Pons (tissue), 1 donor: ENCODE measurements around the gene PPBP.

Experiments
- DNase-seq: peaks from one replicate; pipeline ENCODE4 v3.0.0-alpha.2; 2016; ENCODE audit warnings: low spot score

The PPBP gene, protein sequence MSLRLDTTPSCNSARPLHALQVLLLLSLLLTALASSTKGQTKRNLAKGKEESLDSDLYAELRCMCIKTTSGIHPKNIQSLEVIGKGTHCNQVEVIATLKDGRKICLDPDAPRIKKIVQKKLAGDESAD

GRCh38 chr4:73988061-73988460 lies at the start of gene PPBP:
TSS of gene PPBP (minus strand) at chr4:73988190. CDS start at chr4:73988103, 87 bp downstream.
- DNase-seq = no peak

GRCh38 chr4:74037076-74037955 lies 49.3 kb upstream of the PPBP start:
- DNase-seq = no peak

- no peak for DNase-seq
Measured at GRCh38 chr4:74033739-74034138, 45.7 kb upstream of the PPBP start.

- DNase-seq = no peak
Measured at GRCh38 chr4:74032064-74032463, 44.1 kb upstream of the PPBP start.

- no peak for DNase-seq
Measured at GRCh38 chr4:74031576-74031975, 43.6 kb upstream of the PPBP start.

- DNase-seq = no peak
Measured at GRCh38 chr4:74030285-74030684, 42.3 kb upstream of the PPBP start.

DNA sequence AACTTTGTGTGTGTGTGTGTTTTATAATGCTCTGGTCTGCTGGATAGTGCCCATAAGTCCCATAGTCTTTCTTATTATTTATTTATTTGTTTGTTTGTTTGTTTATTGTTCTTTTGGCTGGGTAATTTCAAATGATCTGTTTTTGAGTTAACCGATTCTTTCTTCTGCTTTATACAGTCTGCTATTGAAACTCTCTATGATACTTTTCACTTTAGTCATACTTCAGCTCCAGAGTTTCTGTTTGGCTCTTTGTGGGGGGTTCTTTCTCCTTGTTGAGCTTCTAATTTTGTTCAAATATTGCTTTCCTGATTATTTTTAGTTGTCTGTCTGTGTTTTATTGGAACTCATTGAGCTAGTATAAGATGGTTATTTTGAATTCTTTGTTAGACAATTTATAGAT lies 40.5 kb upstream of the PPBP start:
- no peak for DNase-seq

- DNase-seq = no peak
Measured at GRCh38 chr4:74023709-74024108, 35.7 kb upstream of the PPBP start.

- no peak for DNase-seq
Measured at GRCh38 chr4:74021601-74022000, 33.6 kb upstream of the PPBP start.

DNA sequence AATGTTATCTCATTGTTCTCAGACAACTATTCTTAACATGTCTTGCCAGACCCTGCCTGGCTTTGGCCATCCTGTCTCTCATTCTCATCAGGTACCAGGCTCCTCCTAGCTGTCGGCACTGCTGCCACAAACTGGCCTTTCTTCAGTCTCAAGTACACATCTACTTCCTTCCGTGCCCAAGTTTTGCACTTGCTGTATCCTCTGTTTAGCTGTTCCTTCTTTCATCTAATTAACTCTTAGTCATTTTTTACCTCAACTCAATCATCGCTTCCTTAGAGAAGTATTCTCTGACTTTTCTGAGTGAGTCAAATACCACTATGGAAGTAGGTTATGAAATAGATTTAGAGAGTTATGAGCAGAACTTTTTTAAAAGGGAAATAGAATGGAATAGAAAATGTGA lies 30.8 kb upstream of the PPBP start:
- no peak for DNase-seq

- DNase-seq = no peak
Measured at GRCh38 chr4:74018116-74018515, 30.1 kb upstream of the PPBP start.

- DNase-seq = no peak
Measured at GRCh38 chr4:74016068-74016467, 28.1 kb upstream of the PPBP start.

DNA sequence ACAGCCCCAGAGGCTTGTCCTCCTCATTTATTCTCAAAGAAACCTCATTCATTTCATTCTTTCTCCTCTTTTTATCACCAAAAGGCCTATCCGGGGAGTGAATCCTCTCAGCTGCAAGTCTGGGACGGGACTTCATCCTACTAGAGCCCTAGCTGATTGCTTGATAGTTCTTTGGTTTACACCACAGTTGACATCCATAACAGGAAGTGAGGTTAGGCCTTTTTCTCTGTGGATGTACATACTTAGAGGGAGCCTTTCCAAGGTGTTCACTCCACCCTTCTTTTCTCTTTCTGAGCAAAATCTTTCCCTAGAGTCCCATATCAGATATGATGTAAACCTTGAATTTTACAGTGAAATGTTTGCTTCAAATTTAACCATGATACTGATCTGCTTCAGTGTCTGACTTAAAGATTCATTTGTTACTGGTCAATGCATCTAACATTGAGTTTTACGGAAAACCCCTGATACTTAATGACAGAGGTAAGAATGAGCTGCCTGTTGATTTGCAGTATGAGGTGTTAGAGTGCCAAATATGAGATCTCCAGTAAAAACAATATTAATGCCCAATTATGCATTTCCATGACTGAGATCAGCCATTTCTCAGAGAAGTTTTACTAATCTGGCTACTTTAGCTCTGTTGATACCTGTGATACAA lies 27.3 kb upstream of the PPBP start:
- DNase-seq = no peak

GRCh38 chr4:74014332-74014731 lies 26.3 kb upstream of the PPBP start:
- DNase-seq = no peak

DNA sequence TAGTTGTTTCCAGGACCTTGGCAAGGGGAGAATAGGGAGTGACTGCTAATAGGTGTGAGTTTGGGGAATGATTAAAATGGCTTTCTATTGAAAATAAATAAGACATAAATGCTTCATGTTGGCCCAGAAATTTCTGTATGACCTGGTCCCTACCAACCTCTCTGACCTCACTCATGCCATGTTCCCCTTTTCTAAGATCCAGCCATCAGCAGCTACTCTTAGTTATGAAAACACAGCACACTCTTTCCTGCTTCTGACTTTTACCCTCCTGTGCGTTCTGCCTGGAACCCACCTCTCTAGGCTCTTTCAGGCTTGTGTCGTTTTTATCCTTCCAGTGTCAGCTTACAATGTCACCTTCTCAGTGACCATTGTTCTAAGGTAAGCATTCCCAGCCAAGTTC lies 25.3 kb upstream of the PPBP start:
- DNase-seq = no peak

GRCh38 chr4:74012130-74012529 lies 24.1 kb upstream of the PPBP start:
- no peak for DNase-seq

- DNase-seq = no peak
Measured at GRCh38 chr4:74009307-74009706, 21.3 kb upstream of the PPBP start.

DNA sequence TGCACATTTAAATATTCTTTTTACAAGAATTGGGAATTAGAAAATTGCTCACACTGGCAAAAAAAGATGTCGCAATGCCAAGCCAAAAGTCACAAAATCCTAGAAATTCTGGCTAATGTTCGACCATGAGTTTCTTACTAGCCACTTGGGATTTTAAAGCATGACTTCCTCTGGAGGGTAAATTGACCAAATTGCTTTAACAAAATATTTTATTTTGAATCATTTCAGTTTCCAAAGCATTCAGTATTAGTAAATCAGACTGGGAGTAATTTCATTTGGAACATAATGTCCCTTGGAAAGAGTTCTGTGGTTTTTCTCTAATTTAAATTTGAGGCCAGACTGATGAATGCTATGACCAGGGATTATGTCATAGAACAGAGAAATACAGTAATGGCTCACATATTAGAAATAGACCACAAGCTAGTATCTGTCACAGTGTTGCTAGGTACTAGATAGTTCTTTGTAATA lies 18.1 kb upstream of the PPBP start:
- no peak for DNase-seq

DNA sequence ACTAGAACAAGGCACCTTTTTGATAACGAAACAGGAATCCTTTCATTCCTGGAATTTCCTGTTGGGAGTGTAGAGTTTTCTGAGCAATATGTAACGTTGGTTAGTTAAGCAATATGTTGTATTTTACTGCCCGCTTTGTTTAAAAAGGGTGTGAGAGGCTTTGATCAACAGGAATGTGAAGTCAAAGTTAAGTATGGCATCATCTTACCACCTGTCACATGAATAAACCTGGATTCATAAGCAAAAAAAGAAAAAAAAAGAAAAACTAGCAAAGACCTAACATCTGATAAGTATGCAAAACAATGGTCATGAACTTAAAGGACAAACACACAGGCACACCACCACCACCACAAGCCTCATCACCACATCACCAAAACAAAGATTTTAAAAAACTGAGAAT lies 17.5 kb upstream of the PPBP start:
- no peak for DNase-seq

GRCh38 chr4:74004668-74005067 lies 16.7 kb upstream of the PPBP start:
- DNase-seq = no peak

- no peak for DNase-seq
Measured at GRCh38 chr4:74000301-74000700, 12.3 kb upstream of the PPBP start.

GRCh38 chr4:73998040-73999011 lies 10.3 kb upstream of the PPBP start, which contains the start of gene CXCL5:
TSS of gene CXCL5 (minus strand) at chr4:73998677. CDS start at chr4:73998581, 96 bp downstream.
- DNase-seq = peak; percentile 14
